ENCODE results near the gene LMBRD2. TPM values are rescaled to one million over a fixed set of nuclear protein-coding genes. Genes with fewer than 3 reads are reported as not detected.

Gene LMBRD2
- total RNA-seq, 4 donors from 2014 or later = 9.5 to 17.1 (median 11.1) TPM

GRCh38 chr5:36147681-36148080 is 4.0 kb downstream of the LMBRD2 start:
- no peaks in the 10 kb centered on the region for H3K9me3 ChIP-seq
- 87% methylated on average over 2 of the region's 2 CpGs for WGBS
- H3K4me1 ChIP-seq = peaks cover 19% of the 10 kb centered on the region
- H3K27me3 ChIP-seq = no peaks in the 10 kb centered on the region
- no peak overlapping the region for H3K27ac ChIP-seq
- H3K4me3 ChIP-seq = no peak overlapping the region
- H3K36me3 ChIP-seq = no peaks in the 10 kb centered on the region
- no peak for DNase-seq (ENCODE audit: low spot score in 2 of 2)
- TF ChIP-seq CTCF (IDR thresholded peaks at IDR 0.05) = no peak
- TF ChIP-seq POLR2A (IDR thresholded peaks at IDR 0.05) = no peak
- TF ChIP-seq EP300 (IDR thresholded peaks at IDR 0.05) = no peak
- TF ChIP-seq POLR2AphosphoS5 (IDR thresholded peaks at IDR 0.05) = no peak

GRCh38 chr5:36146390-36146789 is 5.3 kb downstream of the LMBRD2 start:
- Histone ChIP-seq H3K4me3 (no peak overlapping the region), H3K36me3 (no peaks in the 10 kb centered on the region), H3K27me3 (no peaks in the 10 kb centered on the region), H3K4me1 (peaks cover 14% of the 10 kb centered on the region), H3K27ac (no peak overlapping the region), H3K9me3 (no peaks in the 10 kb centered on the region)
- no peak for DNase-seq (ENCODE audit: low spot score in 2 of 2)
- TF ChIP-seq POLR2AphosphoS5 (IDR thresholded peaks at IDR 0.05) = no peak
- TF ChIP-seq POLR2A (IDR thresholded peaks at IDR 0.05) = no peak
- no peak for TF ChIP-seq CTCF (IDR thresholded peaks at IDR 0.05)
- TF ChIP-seq EP300 (IDR thresholded peaks at IDR 0.05) = no peak
- 76% methylated on average over 3 of the region's 3 CpGs for WGBS

- TF ChIP-seq POLR2A (IDR thresholded peaks at IDR 0.05) (no peak), POLR2AphosphoS5 (IDR thresholded peaks at IDR 0.05) (no peak), CTCF (IDR thresholded peaks at IDR 0.05) (no peak)
Observed at GRCh38 chr5:36145311-36145710, 6.4 kb downstream of the LMBRD2 start.

GRCh38 chr5:36138900-36139683 is 12.6 kb downstream of the LMBRD2 start:
- DNase-seq (ENCODE audit: low spot score in 2 of 2) = no peak
- Histone ChIP-seq H3K27ac (no peak overlapping the region), H3K27me3 (no peaks in the 10 kb centered on the region), H3K9me3 (no peaks in the 10 kb centered on the region), H3K36me3 (peaks cover 30% of the 10 kb centered on the region), H3K4me1 (no peaks in the 10 kb centered on the region), H3K4me3 (no peak overlapping the region)
- TF ChIP-seq CTCF (IDR thresholded peaks at IDR 0.05) = no peak
- no peak for TF ChIP-seq POLR2AphosphoS5 (IDR thresholded peaks at IDR 0.05)
- no peak for TF ChIP-seq EP300 (IDR thresholded peaks at IDR 0.05)
- TF ChIP-seq POLR2A (IDR thresholded peaks at IDR 0.05) = no peak
- 98% methylated on average over 5 of the region's 7 CpGs for WGBS

More at GRCh38 chr5:36145311-36145710, 6.4 kb downstream of the LMBRD2 start:
- DNase-seq (ENCODE audit: low spot score in 2 of 2) = no peak
- Histone ChIP-seq H3K36me3 (peaks cover 10% of the 10 kb centered on the region), H3K9me3 (no peaks in the 10 kb centered on the region), H3K4me3 (no peak overlapping the region), H3K4me1 (peaks cover 7% of the 10 kb centered on the region), H3K27me3 (no peaks in the 10 kb centered on the region), H3K27ac (no peak overlapping the region)
- 85% methylated on average over 4 of the region's 4 CpGs for WGBS

GRCh38 chr5:36136581-36136980 is 15.1 kb downstream of the LMBRD2 start:
- Histone ChIP-seq H3K9me3 (no peaks in the 10 kb centered on the region), H3K27ac (no peak overlapping the region), H3K4me3 (no peak overlapping the region), H3K36me3 (peaks cover 30% of the 10 kb centered on the region), H3K4me1 (no peaks in the 10 kb centered on the region), H3K27me3 (no peaks in the 10 kb centered on the region)
- DNase-seq (ENCODE audit: low spot score in 2 of 2) = no peak
- TF ChIP-seq CTCF (IDR thresholded peaks at IDR 0.05) = no peak

Measured in suprapubic skin (tissue), 4 donors.